Glutamatergic neuron (in vitro differentiated cells): Measurements from ENCODE around the gene MAGED2. TPM values are rescaled to one million over a fixed set of nuclear protein-coding genes. Genes with fewer than 3 reads are reported as not detected.
"Not testable (repeated sequence)": the region's sequence is repeated elsewhere in the genome, so short reads cannot be mapped to it uniquely, and the experiment has no call there.

ENCODE experiments used
- DNase-seq: peaks from one replicate; pipeline ENCODE4 v3.0.0; 2022
- H3K27ac Mint-ChIP-seq: one replicate; pipeline ENCODE4 v1.8.0; 2020; ENCODE audit warnings: mild to moderate bottlenecking, mixed read lengths, inconsistent platforms; ENCODE audit not compliant: unreplicated experiment
- H3K27me3 Mint-ChIP-seq: one replicate; pipeline ENCODE4 v1.8.0; 2020; ENCODE audit warnings: mild to moderate bottlenecking, moderate library complexity, mixed read lengths, inconsistent platforms; ENCODE audit not compliant: unreplicated experiment
- H3K36me3 Mint-ChIP-seq: one replicate; pipeline ENCODE4 v1.8.0; 2020; ENCODE audit warnings: mild to moderate bottlenecking, mixed read lengths, inconsistent platforms; ENCODE audit not compliant: unreplicated experiment
- H3K4me1 Mint-ChIP-seq: one replicate; pipeline ENCODE4 v1.8.0; 2020; ENCODE audit warnings: mild to moderate bottlenecking, low read depth, mixed read lengths, inconsistent platforms; ENCODE audit not compliant: unreplicated experiment
- H3K4me3 Mint-ChIP-seq: one replicate; pipeline ENCODE4 v1.8.0; 2020; ENCODE audit warnings: mild to moderate bottlenecking, mixed read lengths, inconsistent platforms; ENCODE audit not compliant: unreplicated experiment
- H3K9me3 Mint-ChIP-seq: one replicate; pipeline ENCODE4 v1.8.0; 2020; ENCODE audit warnings: mild to moderate bottlenecking, moderate library complexity, mixed read lengths, inconsistent platforms; ENCODE audit not compliant: unreplicated experiment
- CTCF ChIP-seq: fragments of 200-600 bp; sonication (generic); IDR thresholded peaks from one replicate; pipeline ENCODE4 v1.5.0; 2021; ENCODE audit not compliant: partially characterized antibody, unreplicated experiment
- total RNA-seq: library from RNA; stranded (reverse); fragmentation: NEBNext Ultra II Directional; extraction: Animal tissue kit (Norgen Biotek cat#: 25700); gene quantifications from one replicate; pipeline ENCODE4 v1.2.1, GENCODE V29; 2021; ENCODE audit not compliant: unreplicated experiment

Gene MAGED2
- total RNA-seq, 1 donor from 2014 or later = 308 TPM

GRCh38 chrX:54776987-54777672 lies 30.4 kb upstream of the MAGED2 start:
- no peak for DNase-seq
- TF ChIP-seq CTCF = no peak
- peaks cover 2% of the 10 kb centered on the region for H3K27me3 Mint-ChIP-seq
- peaks cover 14% of the 10 kb centered on the region for H3K4me1 Mint-ChIP-seq
- H3K9me3 Mint-ChIP-seq = peaks cover 3% of the 10 kb centered on the region
- H3K4me3 Mint-ChIP-seq = no peak overlapping the region
- H3K36me3 Mint-ChIP-seq = no peaks in the 10 kb centered on the region
- no peak overlapping the region for H3K27ac Mint-ChIP-seq

- H3K27ac Mint-ChIP-seq = no peak overlapping the region
- no peak overlapping the region for H3K4me3 Mint-ChIP-seq
- peaks cover 4% of the 10 kb centered on the region for H3K36me3 Mint-ChIP-seq
- H3K9me3 Mint-ChIP-seq = no peaks in the 10 kb centered on the region
- peaks cover 4% of the 10 kb centered on the region for H3K27me3 Mint-ChIP-seq
- TF ChIP-seq CTCF = no peak
- peak; percentile 26 for DNase-seq
- H3K4me1 Mint-ChIP-seq = no peaks in the 10 kb centered on the region
Measured at GRCh38 chrX:54785901-54786300, 21.6 kb upstream of the MAGED2 start.

GRCh38 chrX:54786967-54787366 lies 20.6 kb upstream of the MAGED2 start:
- TF ChIP-seq CTCF = no peak
- H3K4me3 Mint-ChIP-seq = no peak overlapping the region
- DNase-seq = no peak

GRCh38 chrX:54788446-54788845 lies 19.1 kb upstream of the MAGED2 start:
- Mint-ChIP-seq H3K9me3 (no peaks in the 10 kb centered on the region), H3K4me1 (no peaks in the 10 kb centered on the region), H3K27me3 (peaks cover 4% of the 10 kb centered on the region), H3K4me3 (no peak overlapping the region), H3K36me3 (peaks cover 4% of the 10 kb centered on the region), H3K27ac (no peak overlapping the region)
- no peak for DNase-seq
- no peak for TF ChIP-seq CTCF

More at GRCh38 chrX:54786967-54787366, 20.6 kb upstream of the MAGED2 start:
- peaks cover 4% of the 10 kb centered on the region for H3K36me3 Mint-ChIP-seq
- H3K27ac Mint-ChIP-seq = no peak overlapping the region
- no peaks in the 10 kb centered on the region for H3K9me3 Mint-ChIP-seq
- H3K4me1 Mint-ChIP-seq = no peaks in the 10 kb centered on the region
- peaks cover 4% of the 10 kb centered on the region for H3K27me3 Mint-ChIP-seq

GRCh38 chrX:54789405-54789804 lies 18.1 kb upstream of the MAGED2 start:
- H3K27ac Mint-ChIP-seq, H3K36me3 Mint-ChIP-seq, H3K27me3 Mint-ChIP-seq, H3K4me3 Mint-ChIP-seq, H3K9me3 Mint-ChIP-seq, DNase-seq, H3K4me1 Mint-ChIP-seq: not testable (repeated sequence)
